Naive thymus-derived CD4-positive, alpha-beta T cell (primary cell): ENCODE results near the gene FRS2. TPM values are rescaled to one million over a fixed set of nuclear protein-coding genes. Genes with fewer than 3 reads are reported as not detected.
A peak's percentile ranks its signal among the peaks of the same experiment; 100 is the strongest.

Source experiments
- ATAC-seq: fragments of 150-1000 bp; cut with Tn5 transposase; 2 replicates; pipeline ENCODE4 v1.10.0; 2021; ENCODE audit warnings: mild to moderate bottlenecking, moderate library complexity
- CTCF ChIA-PET: fragments of 350-600 bp; sonication (Branson Sonifier 250); formaldehyde crosslinking; loops from one replicate; lab custom pipeline; 2021; ENCODE audit warnings: antibody characterized with exemption; lab: Charles Lee
- POLR2A ChIA-PET: fragments of 350-600 bp; sonication (Branson Sonifier 250); formaldehyde crosslinking; loops from one replicate; lab custom pipeline; 2021; ENCODE audit warnings: antibody characterized with exemption, inconsistent platforms; lab: Charles Lee
- DNase-seq, 9 donors: peaks; one replicate each; pipeline versions ENCODE4 v3.0.0 to v3.0.0-alpha.2; 2020 to 2022; ENCODE audit warnings: mixed read lengths in 1 of 9
- H3K27ac ChIP-seq: one replicate; pipeline ENCODE4 v1.7.0; 2013; ENCODE audit warnings: mild to moderate bottlenecking, low read depth, low read length, moderate library complexity
- H3K27me3 ChIP-seq, 2 donors: one replicate each; pipeline ENCODE4 v1.7.0; 2013; ENCODE audit warnings: low read length in 2 of 2, mild to moderate bottlenecking in 2 of 2, moderate library complexity in 2 of 2; ENCODE audit not compliant: control insufficient read depth in 2 of 2, insufficient read depth in 2 of 2
- H3K36me3 ChIP-seq, 3 experiments: 1 replicate in 2 of 3; 2 replicates in 1 of 3; pipeline ENCODE4 v1.7.0; 2013; ENCODE audit warnings: low read length in 3 of 3, mild to moderate bottlenecking in 3 of 3, moderate library complexity in 1 of 3; ENCODE audit not compliant: insufficient read depth in 3 of 3, control insufficient read depth in 2 of 3
- H3K4me1 ChIP-seq, 2 donors: one replicate each; pipeline ENCODE4 v1.7.0; 2013; ENCODE audit warnings: low read length in 2 of 2, mild to moderate bottlenecking in 2 of 2, moderate library complexity in 1 of 2; ENCODE audit not compliant: control insufficient read depth in 2 of 2, insufficient read depth in 2 of 2
- H3K4me3 ChIP-seq: 2 replicates; pipeline ENCODE4 v1.7.0; 2013; ENCODE audit warnings: mild to moderate bottlenecking, low read length
- H3K9me3 ChIP-seq, 3 experiments: 1 replicate in 2 of 3; 2 replicates in 1 of 3; pipeline ENCODE4 v1.7.0; 2013; ENCODE audit warnings: low read length in 3 of 3; ENCODE audit not compliant: control insufficient read depth in 2 of 3
- H3K27ac Mint-ChIP-seq, 9 donors: one replicate each; pipeline ENCODE4 v1.8.0; 2020 to 2022; ENCODE audit warnings: mixed read lengths in 9 of 9, mild to moderate bottlenecking in 8 of 9, moderate library complexity in 5 of 9, inconsistent platforms in 2 of 9
- H3K27me3 Mint-ChIP-seq, 5 donors: one replicate each; pipeline ENCODE4 v1.8.0; 2021 to 2022; ENCODE audit warnings: mixed read lengths in 5 of 5, mild to moderate bottlenecking in 1 of 5
- H3K36me3 Mint-ChIP-seq, 5 donors: one replicate each; pipeline ENCODE4 v1.8.0; 2020 to 2022; ENCODE audit warnings: mixed read lengths in 5 of 5, mild to moderate bottlenecking in 3 of 5, inconsistent platforms in 1 of 5
- H3K4me1 Mint-ChIP-seq, 7 donors: one replicate each; pipeline ENCODE4 v1.8.0; 2020 to 2022; ENCODE audit warnings: mixed read lengths in 7 of 7, mild to moderate bottlenecking in 3 of 7, inconsistent platforms in 1 of 7
- H3K4me3 Mint-ChIP-seq, 10 donors: one replicate each; pipeline ENCODE4 v1.8.0; 2020 to 2022; ENCODE audit warnings: mild to moderate bottlenecking in 10 of 10, mixed read lengths in 10 of 10, moderate library complexity in 6 of 10, inconsistent platforms in 2 of 10
- H3K9me3 Mint-ChIP-seq, 11 donors: one replicate each; pipeline ENCODE4 v1.8.0; 2020 to 2022; ENCODE audit warnings: mixed read lengths in 11 of 11, mild to moderate bottlenecking in 4 of 11, inconsistent platforms in 1 of 11, moderate library complexity in 1 of 11
- intact Hi-C, 2 donors: fragments of 100-400 bp; cut with micrococcal nuclease; formaldehyde crosslinking; loops; one replicate each; pipeline ENCODE4 v1.15.1; 2023
- polyA plus RNA-seq, 2 donors: library from polyadenylated mRNA; unstranded; fragments of 300-500 nt; fragmentation: Illumina TruSeq; gene quantifications; one replicate each; pipeline ENCODE4 v1.2.3, GENCODE V29; 2021
- total RNA-seq, 6 experiments: library from RNA in 5 of 6; stranded (reverse) in 5 of 6; gene quantifications; 1 replicate in 5 of 6; 2 replicates in 1 of 6; pipeline ENCODE4 v1.2.3 and lab custom pipeline; 2021 to 2026

The FRS2 gene
- total and polyA plus RNA-seq, 7 experiments from 2014 or later, result 11.0 to 30.1 (median 21.8) TPM

- CTCF ChIA-PET, result no interaction called here
- peaks cover 19 to 68% (median 53%) of the 10 kb centered on the region in 7 donors for H3K4me1 Mint-ChIP-seq
- no peaks in the 10 kb centered on the region for H3K27me3 Mint-ChIP-seq
These were observed 46.8 kb downstream of the FRS2 start for GRCh38 chr12:69516950-69517349.

DNA sequence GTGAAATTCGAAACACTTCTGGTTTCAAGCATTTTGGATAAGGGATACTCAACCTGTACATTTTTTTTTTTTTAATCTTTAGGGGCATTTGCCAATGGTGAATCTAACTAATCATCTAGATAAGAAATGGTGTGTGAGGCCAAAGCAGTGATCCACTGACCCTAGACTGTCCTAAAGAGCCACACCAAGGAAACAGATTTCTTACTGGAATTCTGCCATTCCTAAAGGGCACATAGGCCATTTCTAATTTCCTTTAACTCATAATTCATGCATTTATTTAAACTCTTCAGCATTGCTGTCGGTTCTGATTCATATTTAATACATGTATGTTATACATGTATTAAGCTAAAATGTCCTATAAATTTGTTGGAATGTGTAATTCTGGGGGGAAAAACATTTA, 47.2 kb downstream of the FRS2 start:
- peaks cover 10 to 26% (median 21%) of the 10 kb centered on the region in 5 donors for H3K36me3 Mint-ChIP-seq
- POLR2A ChIA-PET, result interaction anchor here (0.6 to 0.7 kb wide), 2 partner anchors 33 to 50 kb away, joined by 3 read pairs; no protein-coding TSS in a partner anchor
- intact Hi-C loops, result no loop called here
- DNase-seq (no peak), ATAC-seq (no peak)
- peaks cover 5 to 31% (median 13%) of the 10 kb centered on the region in 11 donors for H3K9me3 Mint-ChIP-seq
- peaks cover 19 to 66% (median 53%) of the 10 kb centered on the region in 7 donors for H3K4me1 Mint-ChIP-seq
- Histone ChIP-seq H3K27ac (no peak overlapping the region), H3K27me3 (no peaks in the 10 kb centered on the region), H3K4me1 (peaks cover 10 to 13% of the 10 kb centered on the region in 2 donors), H3K36me3 (no peaks in the 10 kb centered on the region), H3K9me3 (peaks cover 0 to 2% (median 0%) of the 10 kb centered on the region in 3 experiments), H3K4me3 (no peak overlapping the region)
- no peaks in the 10 kb centered on the region for H3K27me3 Mint-ChIP-seq
- H3K4me3 Mint-ChIP-seq, result no peak overlapping the region
- no peak overlapping the region for H3K27ac Mint-ChIP-seq
- CTCF ChIA-PET, result no interaction called here

More at GRCh38 chr12:69516950-69517349, 46.8 kb downstream of the FRS2 start:
- H3K27ac Mint-ChIP-seq, result no peak overlapping the region
- no peak for ATAC-seq
- no peaks in the 10 kb centered on the region for H3K27me3 ChIP-seq
- H3K9me3 ChIP-seq, result no peaks in the 10 kb centered on the region
- H3K4me3 ChIP-seq, result no peak overlapping the region
- H3K36me3 ChIP-seq, result no peaks in the 10 kb centered on the region
- peaks cover 3 to 27% (median 8%) of the 10 kb centered on the region in 11 donors for H3K9me3 Mint-ChIP-seq
- peaks cover 11 to 13% of the 10 kb centered on the region in 2 donors for H3K4me1 ChIP-seq
- no peak overlapping the region for H3K27ac ChIP-seq
- intact Hi-C loops, result no loop called here
- H3K36me3 Mint-ChIP-seq, result peaks cover 5 to 22% (median 16%) of the 10 kb centered on the region in 5 donors
- POLR2A ChIA-PET, result interaction anchor here (0.6 kb wide), 1 partner anchor 32 kb away, joined by 3 read pairs; no protein-coding TSS in a partner anchor
- no peak overlapping the region for H3K4me3 Mint-ChIP-seq
- no peak for DNase-seq

- H3K4me1 Mint-ChIP-seq, result peaks cover 10 to 66% (median 53%) of the 10 kb centered on the region in 7 donors
- intact Hi-C loops, result no loop called here
These were observed 49.7 kb downstream of the FRS2 start for GRCh38 chr12:69519871-69520270.

GRCh38 chr12:69523433-69524330, 53.5 kb downstream of the FRS2 start:
- Histone ChIP-seq H3K36me3 (no peaks in the 10 kb centered on the region), H3K27ac (no peak overlapping the region), H3K9me3 (peaks cover 0 to 9% (median 0%) of the 10 kb centered on the region in 3 experiments), H3K4me3 (no peak overlapping the region), H3K4me1 (no peaks in the 10 kb centered on the region), H3K27me3 (no peaks in the 10 kb centered on the region)
- Mint-ChIP-seq H3K27me3 (no peaks in the 10 kb centered on the region), H3K27ac (no peak overlapping the region), H3K4me1 (peaks cover 2 to 88% (median 62%) of the 10 kb centered on the region in 7 donors), H3K9me3 (peaks cover 13 to 48% (median 24%) of the 10 kb centered on the region in 11 donors), H3K4me3 (peak overlapping the region in 4 of 10 donors; percentile 14 to 51 (median 17)), H3K36me3 (peaks cover 23 to 43% (median 36%) of the 10 kb centered on the region in 5 donors)
- ChIA-PET CTCF (no interaction called here), POLR2A (no interaction called here)
- ATAC-seq (no peak), DNase-seq (no peak)
- intact Hi-C loops, result no loop called here

More at GRCh38 chr12:69519871-69520270, 49.7 kb downstream of the FRS2 start:
- Histone ChIP-seq H3K36me3 (no peaks in the 10 kb centered on the region), H3K4me3 (no peak overlapping the region), H3K9me3 (peaks cover 0 to 9% (median 0%) of the 10 kb centered on the region in 3 experiments), H3K27me3 (no peaks in the 10 kb centered on the region), H3K27ac (no peak overlapping the region), H3K4me1 (peaks cover 3 to 5% of the 10 kb centered on the region in 2 donors)
- H3K36me3 Mint-ChIP-seq, result peaks cover 23 to 44% (median 37%) of the 10 kb centered on the region in 5 donors
- ChIA-PET CTCF (no interaction called here), POLR2A (interaction anchor here (0.7 kb wide), 1 partner anchor 70 kb away, joined by 3 read pairs; no protein-coding TSS in a partner anchor)
- no peak overlapping the region for H3K4me3 Mint-ChIP-seq
- H3K9me3 Mint-ChIP-seq, result peaks cover 13 to 46% (median 24%) of the 10 kb centered on the region in 11 donors
- no peak for ATAC-seq
- no peak for DNase-seq
- H3K27ac Mint-ChIP-seq, result no peak overlapping the region
- H3K27me3 Mint-ChIP-seq, result no peaks in the 10 kb centered on the region

DNA sequence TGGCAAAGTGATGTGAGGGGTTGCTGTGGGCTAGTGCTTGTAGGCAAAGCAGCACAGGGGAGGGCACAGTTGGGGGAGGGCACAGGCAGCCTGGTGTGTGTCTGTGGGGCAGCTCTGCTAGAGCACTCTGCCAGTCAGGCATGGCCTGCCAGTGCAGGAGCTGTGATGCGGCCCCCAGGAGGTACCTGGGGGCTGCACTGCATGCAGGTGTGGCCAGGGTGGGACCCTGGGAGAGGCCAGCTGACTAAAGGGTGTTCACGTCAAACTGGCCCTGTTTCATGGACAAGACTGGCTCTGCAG, 54.1 kb downstream of the FRS2 start:
- DNase-seq (no peak), ATAC-seq (no peak)
- Histone ChIP-seq H3K27ac (no peak overlapping the region), H3K27me3 (no peaks in the 10 kb centered on the region), H3K4me1 (no peaks in the 10 kb centered on the region), H3K36me3 (no peaks in the 10 kb centered on the region), H3K9me3 (peaks cover 0 to 9% (median 0%) of the 10 kb centered on the region in 3 experiments), H3K4me3 (no peak overlapping the region)
- Mint-ChIP-seq H3K4me1 (peaks cover 4 to 88% (median 66%) of the 10 kb centered on the region in 7 donors), H3K27me3 (no peaks in the 10 kb centered on the region), H3K36me3 (peaks cover 23 to 43% (median 36%) of the 10 kb centered on the region in 5 donors), H3K9me3 (peaks cover 13 to 44% (median 24%) of the 10 kb centered on the region in 11 donors), H3K4me3 (no peak overlapping the region), H3K27ac (no peak overlapping the region)
- CTCF ChIA-PET, result no interaction called here
- POLR2A ChIA-PET, result no interaction called here
- intact Hi-C loops, result no loop called here

- Histone ChIP-seq H3K4me1 (no peaks in the 10 kb centered on the region), H3K4me3 (no peak overlapping the region), H3K27ac (no peak overlapping the region), H3K36me3 (no peaks in the 10 kb centered on the region), H3K27me3 (no peaks in the 10 kb centered on the region), H3K9me3 (peaks cover 0 to 9% (median 0%) of the 10 kb centered on the region in 3 experiments)
- ChIA-PET CTCF (no interaction called here), POLR2A (no interaction called here)
- Mint-ChIP-seq H3K9me3 (peaks cover 13 to 42% (median 23%) of the 10 kb centered on the region in 11 donors), H3K4me1 (peaks cover 4 to 82% (median 60%) of the 10 kb centered on the region in 7 donors), H3K36me3 (peaks cover 23 to 37% (median 31%) of the 10 kb centered on the region in 5 donors), H3K27me3 (no peaks in the 10 kb centered on the region), H3K4me3 (no peak overlapping the region), H3K27ac (no peak overlapping the region)
- ATAC-seq (no peak), DNase-seq (no peak)
- intact Hi-C loops, result no loop called here
These were observed 54.7 kb downstream of the FRS2 start for GRCh38 chr12:69524755-69525469.
